HepG2 (cell line): ENCODE measurements around the gene GNPNAT1.

Experiments used
- KDM6A ChIP-seq: IDR thresholded peaks from 2 replicates; pipeline ENCODE4 v1.6.1; 2016; ENCODE audit warnings: low read depth
- MEF2D ChIP-seq: sonication (generic); formaldehyde crosslinking; IDR thresholded peaks from 2 replicates; pipeline ENCODE4 v1.5.1; 2020; ENCODE audit warnings: mild to moderate bottlenecking, missing genetic modification reagents
- NR3C1 ChIP-seq: sonication (generic); formaldehyde crosslinking; IDR thresholded peaks from 2 replicates; pipeline ENCODE4 v1.4.0; 2020; ENCODE audit warnings: missing genetic modification reagents
- POLR2A ChIP-seq, 2 experiments: IDR thresholded peaks; 2 replicates each; pipeline ENCODE4 v1.6.1; 2011; ENCODE audit warnings: low read depth in 2 of 2, low read length in 2 of 2, mild to moderate bottlenecking in 1 of 2, moderate library complexity in 1 of 2; ENCODE audit not compliant: insufficient read depth in 1 of 2
- POLR2AphosphoS5 ChIP-seq: IDR thresholded peaks from 2 replicates; pipeline ENCODE4 v1.6.1; 2012; ENCODE audit warnings: low read depth, low read length
- ZEB1 ChIP-seq: IDR thresholded peaks from 2 replicates; pipeline ENCODE4 v1.6.1; 2012; ENCODE audit warnings: mild to moderate bottlenecking, low read depth, inconsistent platforms; ENCODE audit not compliant: insufficient replicate concordance
- ZNF124 ChIP-seq: sonication (generic); formaldehyde crosslinking; IDR thresholded peaks from 2 replicates; pipeline ENCODE4 v1.4.0; 2020; ENCODE audit warnings: missing genetic modification reagents
- ZNF644 ChIP-seq: IDR thresholded peaks from 2 replicates; pipeline ENCODE4 v1.6.1; 2016; ENCODE audit warnings: low read depth
- TF ChIP-seq, protein P1 (sequence below): sonication (generic); formaldehyde crosslinking; IDR thresholded peaks from 2 replicates; pipeline ENCODE4 v1.4.0; 2020; ENCODE audit warnings: missing genetic modification reagents
- TF ChIP-seq, protein P2 (sequence below): sonication (generic); formaldehyde crosslinking; IDR thresholded peaks from 2 replicates; pipeline ENCODE4 v1.8.0; 2022; ENCODE audit warnings: missing genetic modification reagents, mild to moderate bottlenecking, moderate library complexity, borderline replicate concordance

DNA sequence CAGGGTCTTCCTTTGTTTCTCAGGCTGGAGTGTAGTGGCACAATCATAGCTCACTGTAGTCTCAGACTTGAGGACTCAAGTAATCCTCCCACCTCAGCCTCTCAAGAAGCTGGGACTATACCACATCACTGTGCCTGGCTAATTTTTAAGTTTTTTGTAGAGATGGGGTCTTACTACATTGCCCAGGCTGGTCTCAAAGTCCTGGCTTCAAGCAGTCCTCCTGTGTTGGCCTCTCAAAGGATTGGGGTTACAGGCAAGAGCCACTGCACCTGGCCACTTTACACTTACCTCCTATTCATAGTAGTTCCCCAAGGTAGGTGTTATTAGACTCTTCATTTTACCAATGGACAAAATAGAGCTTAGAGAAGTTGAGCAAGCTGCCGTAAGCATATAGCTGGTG, 32.3 kb downstream of the GNPNAT1 start:
- TF ChIP-seq MEF2D (CRISPR knock-in tag) (no peak), NR3C1 (CRISPR knock-in tag) (no peak), ZNF124 (CRISPR knock-in tag) (no peak), POLR2A (IDR thresholded peaks at IDR 0.05; ENCODE audit: insufficient read depth in 1 of 2, low read depth in 2 of 2, low read length in 2 of 2) (no peak), POLR2AphosphoS5 (no peak), ZEB1 (no peak), KDM6A (CRISPR knock-in tag) (no peak), ZNF644 (CRISPR knock-in tag) (no peak)
- TF ChIP-seq, protein P1, sequence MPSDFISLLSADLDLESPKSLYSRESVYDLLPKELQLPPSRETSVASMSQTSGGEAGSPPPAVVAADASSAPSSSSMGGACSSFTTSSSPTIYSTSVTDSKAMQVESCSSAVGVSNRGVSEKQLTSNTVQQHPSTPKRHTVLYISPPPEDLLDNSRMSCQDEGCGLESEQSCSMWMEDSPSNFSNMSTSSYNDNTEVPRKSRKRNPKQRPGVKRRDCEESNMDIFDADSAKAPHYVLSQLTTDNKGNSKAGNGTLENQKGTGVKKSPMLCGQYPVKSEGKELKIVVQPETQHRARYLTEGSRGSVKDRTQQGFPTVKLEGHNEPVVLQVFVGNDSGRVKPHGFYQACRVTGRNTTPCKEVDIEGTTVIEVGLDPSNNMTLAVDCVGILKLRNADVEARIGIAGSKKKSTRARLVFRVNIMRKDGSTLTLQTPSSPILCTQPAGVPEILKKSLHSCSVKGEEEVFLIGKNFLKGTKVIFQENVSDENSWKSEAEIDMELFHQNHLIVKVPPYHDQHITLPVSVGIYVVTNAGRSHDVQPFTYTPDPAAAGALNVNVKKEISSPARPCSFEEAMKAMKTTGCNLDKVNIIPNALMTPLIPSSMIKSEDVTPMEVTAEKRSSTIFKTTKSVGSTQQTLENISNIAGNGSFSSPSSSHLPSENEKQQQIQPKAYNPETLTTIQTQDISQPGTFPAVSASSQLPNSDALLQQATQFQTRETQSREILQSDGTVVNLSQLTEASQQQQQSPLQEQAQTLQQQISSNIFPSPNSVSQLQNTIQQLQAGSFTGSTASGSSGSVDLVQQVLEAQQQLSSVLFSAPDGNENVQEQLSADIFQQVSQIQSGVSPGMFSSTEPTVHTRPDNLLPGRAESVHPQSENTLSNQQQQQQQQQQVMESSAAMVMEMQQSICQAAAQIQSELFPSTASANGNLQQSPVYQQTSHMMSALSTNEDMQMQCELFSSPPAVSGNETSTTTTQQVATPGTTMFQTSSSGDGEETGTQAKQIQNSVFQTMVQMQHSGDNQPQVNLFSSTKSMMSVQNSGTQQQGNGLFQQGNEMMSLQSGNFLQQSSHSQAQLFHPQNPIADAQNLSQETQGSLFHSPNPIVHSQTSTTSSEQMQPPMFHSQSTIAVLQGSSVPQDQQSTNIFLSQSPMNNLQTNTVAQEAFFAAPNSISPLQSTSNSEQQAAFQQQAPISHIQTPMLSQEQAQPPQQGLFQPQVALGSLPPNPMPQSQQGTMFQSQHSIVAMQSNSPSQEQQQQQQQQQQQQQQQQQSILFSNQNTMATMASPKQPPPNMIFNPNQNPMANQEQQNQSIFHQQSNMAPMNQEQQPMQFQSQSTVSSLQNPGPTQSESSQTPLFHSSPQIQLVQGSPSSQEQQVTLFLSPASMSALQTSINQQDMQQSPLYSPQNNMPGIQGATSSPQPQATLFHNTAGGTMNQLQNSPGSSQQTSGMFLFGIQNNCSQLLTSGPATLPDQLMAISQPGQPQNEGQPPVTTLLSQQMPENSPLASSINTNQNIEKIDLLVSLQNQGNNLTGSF (CRISPR knock-in tag): no peak
- TF ChIP-seq, protein P2, sequence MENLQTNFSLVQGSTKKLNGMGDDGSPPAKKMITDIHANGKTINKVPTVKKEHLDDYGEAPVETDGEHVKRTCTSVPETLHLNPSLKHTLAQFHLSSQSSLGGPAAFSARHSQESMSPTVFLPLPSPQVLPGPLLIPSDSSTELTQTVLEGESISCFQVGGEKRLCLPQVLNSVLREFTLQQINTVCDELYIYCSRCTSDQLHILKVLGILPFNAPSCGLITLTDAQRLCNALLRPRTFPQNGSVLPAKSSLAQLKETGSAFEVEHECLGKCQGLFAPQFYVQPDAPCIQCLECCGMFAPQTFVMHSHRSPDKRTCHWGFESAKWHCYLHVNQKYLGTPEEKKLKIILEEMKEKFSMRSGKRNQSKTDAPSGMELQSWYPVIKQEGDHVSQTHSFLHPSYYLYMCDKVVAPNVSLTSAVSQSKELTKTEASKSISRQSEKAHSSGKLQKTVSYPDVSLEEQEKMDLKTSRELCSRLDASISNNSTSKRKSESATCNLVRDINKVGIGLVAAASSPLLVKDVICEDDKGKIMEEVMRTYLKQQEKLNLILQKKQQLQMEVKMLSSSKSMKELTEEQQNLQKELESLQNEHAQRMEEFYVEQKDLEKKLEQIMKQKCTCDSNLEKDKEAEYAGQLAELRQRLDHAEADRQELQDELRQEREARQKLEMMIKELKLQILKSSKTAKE (CRISPR knock-in tag): no peak
